Thoracic aorta (tissue), 2 donors: ENCODE measurements around the gene FAAP100. TPM values are rescaled to one million over a fixed set of nuclear protein-coding genes. Genes with fewer than 3 reads are reported as not detected.

Source experiments
- ATAC-seq: fragments of 150-250 bp; one replicate; pipeline ENCODE4 v1.8.0; 2017; ENCODE audit warnings: low read depth; ENCODE audit not compliant: insufficient number of reproducible peaks, low FRiP score
- DNase-seq: peaks from one replicate; pipeline ENCODE4 v3.0.0-alpha.2; 2020; ENCODE audit warnings: low spot score
- H3K27ac ChIP-seq, 2 donors: fragments of 200-600 bp; sonication (generic); 1 replicate in 1 of 2; 2 replicates in 1 of 2; pipeline ENCODE4 v1.5.1; 2016; ENCODE audit warnings: mild to moderate bottlenecking in 2 of 2, moderate library complexity in 2 of 2
- H3K27me3 ChIP-seq: fragments of 200-600 bp; sonication (generic); replicated peaks from 2 replicates; pipeline ENCODE4 v1.6.0; 2016; ENCODE audit warnings: mild to moderate bottlenecking; ENCODE audit not compliant: insufficient read depth
- H3K36me3 ChIP-seq: fragments of 200-600 bp; sonication (generic); one replicate; pipeline ENCODE4 v1.5.1; 2016
- H3K4me1 ChIP-seq, 2 donors: fragments of 200-600 bp; sonication (generic); 1 replicate in 1 of 2; 2 replicates in 1 of 2; pipeline versions ENCODE4 v1.5.1 to v1.6.0; 2016; ENCODE audit warnings: low read depth in 2 of 2, mild to moderate bottlenecking in 1 of 2; ENCODE audit not compliant: control insufficient read depth in 1 of 2
- H3K4me3 ChIP-seq: fragments of 200-600 bp; sonication (generic); 2 replicates; pipeline ENCODE4 v1.5.1; 2016; ENCODE audit warnings: mild to moderate bottlenecking
- H3K9me3 ChIP-seq: fragments of 200-600 bp; sonication (generic); 2 replicates; pipeline ENCODE4 v1.5.1; 2016
- total RNA-seq, 2 donors: library from RNA; depleted of rRNA; stranded (reverse); fragments of >200 nt; gene quantifications; one replicate each; pipeline versions ENCODE4 v1.1.0 to v1.2.3, GENCODE V29; 2016
- TF ChIP-seq, protein P1 (sequence below): fragments of 200-600 bp; sonication (generic); IDR thresholded peaks from one replicate; pipeline ENCODE4 v1.5.1; 2019; ENCODE audit warnings: antibody characterized with exemption

Gene FAAP100, protein sequence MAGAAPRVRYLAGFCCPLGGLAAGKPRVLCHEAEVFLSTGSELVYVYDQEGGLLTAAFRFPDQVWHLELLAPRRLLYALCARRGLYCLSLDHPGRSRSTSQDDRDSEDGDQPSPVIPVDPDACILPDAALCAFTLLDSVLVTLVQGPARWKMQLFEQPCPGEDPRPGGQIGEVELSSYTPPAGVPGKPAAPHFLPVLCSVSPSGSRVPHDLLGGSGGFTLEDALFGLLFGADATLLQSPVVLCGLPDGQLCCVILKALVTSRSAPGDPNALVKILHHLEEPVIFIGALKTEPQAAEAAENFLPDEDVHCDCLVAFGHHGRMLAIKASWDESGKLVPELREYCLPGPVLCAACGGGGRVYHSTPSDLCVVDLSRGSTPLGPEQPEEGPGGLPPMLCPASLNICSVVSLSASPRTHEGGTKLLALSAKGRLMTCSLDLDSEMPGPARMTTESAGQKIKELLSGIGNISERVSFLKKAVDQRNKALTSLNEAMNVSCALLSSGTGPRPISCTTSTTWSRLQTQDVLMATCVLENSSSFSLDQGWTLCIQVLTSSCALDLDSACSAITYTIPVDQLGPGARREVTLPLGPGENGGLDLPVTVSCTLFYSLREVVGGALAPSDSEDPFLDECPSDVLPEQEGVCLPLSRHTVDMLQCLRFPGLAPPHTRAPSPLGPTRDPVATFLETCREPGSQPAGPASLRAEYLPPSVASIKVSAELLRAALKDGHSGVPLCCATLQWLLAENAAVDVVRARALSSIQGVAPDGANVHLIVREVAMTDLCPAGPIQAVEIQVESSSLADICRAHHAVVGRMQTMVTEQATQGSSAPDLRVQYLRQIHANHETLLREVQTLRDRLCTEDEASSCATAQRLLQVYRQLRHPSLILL
- total RNA-seq = 10 to 100 TPM; 43.2 to 57.9 TPM

DNA sequence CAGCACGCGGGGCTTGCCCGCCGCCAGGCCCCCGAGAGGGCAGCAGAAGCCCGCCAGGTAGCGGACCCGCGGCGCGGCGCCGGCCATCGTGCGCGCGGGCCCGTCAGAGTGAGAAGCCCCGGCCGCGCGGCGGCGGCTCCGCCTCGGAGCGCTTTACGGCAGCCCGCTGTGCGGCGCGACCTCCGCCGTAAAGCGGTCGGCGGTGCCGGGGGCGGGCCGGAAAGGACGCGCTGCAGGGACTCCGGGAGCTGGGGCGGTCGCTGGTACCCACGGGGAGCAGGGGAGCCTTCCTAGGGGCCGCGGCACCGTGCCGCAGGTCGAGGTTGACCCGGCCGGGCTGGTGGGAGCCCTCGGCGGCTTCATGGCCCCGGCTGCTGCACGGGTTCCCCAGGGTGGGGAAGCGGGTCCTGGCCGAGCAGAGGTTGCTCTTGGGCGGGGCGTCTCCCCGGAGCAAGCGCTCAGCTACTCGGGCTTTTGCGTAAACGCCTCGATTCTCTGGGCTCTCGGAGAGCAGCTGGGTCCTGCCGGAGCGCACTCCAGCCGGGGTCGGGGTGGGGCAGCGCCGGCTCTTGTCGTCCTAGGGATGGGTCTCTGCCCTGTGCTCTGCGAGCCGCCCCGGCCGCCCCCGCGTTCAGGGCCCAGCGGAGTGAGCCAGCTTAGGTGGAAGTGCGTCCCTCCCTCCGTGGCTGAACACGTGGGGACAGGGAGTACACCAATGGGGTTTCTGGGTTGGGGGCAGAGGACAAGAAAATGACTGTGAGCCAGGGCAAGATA, at the start of gene FAAP100:
Gene FAAP100, minus strand, starts transcription at position 110 of the 774 bp plus-strand sequence. Its CDS starts 23 bp downstream, at position 87.
- Histone ChIP-seq H3K36me3 (peaks cover 21% of the 10 kb centered on the region), H3K27me3 (no peaks in the 10 kb centered on the region), H3K9me3 (no peaks in the 10 kb centered on the region), H3K4me1 (peaks cover 28 to 47% of the 10 kb centered on the region in 2 donors), H3K27ac (peak within 1 kb of the TSS; percentile 89 to 92), H3K4me3 (peak within 1 kb of the TSS; percentile 98)
- DNase-seq = no peak
- TF ChIP-seq, protein P1, sequence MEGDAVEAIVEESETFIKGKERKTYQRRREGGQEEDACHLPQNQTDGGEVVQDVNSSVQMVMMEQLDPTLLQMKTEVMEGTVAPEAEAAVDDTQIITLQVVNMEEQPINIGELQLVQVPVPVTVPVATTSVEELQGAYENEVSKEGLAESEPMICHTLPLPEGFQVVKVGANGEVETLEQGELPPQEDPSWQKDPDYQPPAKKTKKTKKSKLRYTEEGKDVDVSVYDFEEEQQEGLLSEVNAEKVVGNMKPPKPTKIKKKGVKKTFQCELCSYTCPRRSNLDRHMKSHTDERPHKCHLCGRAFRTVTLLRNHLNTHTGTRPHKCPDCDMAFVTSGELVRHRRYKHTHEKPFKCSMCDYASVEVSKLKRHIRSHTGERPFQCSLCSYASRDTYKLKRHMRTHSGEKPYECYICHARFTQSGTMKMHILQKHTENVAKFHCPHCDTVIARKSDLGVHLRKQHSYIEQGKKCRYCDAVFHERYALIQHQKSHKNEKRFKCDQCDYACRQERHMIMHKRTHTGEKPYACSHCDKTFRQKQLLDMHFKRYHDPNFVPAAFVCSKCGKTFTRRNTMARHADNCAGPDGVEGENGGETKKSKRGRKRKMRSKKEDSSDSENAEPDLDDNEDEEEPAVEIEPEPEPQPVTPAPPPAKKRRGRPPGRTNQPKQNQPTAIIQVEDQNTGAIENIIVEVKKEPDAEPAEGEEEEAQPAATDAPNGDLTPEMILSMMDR = no peak
- peak; percentile 48 for ATAC-seq

DNA sequence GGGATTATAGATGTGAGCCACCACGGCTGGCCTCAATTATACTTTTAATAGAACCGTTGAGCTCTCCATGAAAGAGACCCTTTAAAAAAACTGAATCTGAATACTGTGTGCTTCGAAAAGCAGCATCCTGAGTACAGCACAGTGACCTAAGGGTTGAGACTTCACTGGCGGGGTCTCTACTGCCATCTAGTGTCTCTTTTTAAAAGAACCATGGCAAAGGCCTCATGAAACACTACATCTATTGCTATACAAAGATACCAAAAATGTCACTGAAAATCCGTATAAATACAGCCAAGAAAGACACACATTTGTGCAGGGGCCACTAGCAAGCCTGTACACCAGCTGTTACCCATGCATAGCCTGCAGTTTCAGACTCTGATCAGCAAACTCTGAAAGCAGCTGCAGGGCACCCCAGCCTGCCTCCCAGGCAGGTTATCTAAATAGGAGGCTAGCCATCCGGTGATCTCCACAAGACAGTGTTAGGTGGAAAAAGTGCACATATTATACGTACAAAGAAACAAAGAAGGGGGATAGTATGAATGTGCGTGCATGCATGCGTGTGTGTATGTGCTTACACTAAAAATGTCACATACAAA, 49.5 kb upstream of the FAAP100 start:
- no peak overlapping the region for H3K27ac ChIP-seq
- no peak for ATAC-seq
- peaks cover 31% of the 10 kb centered on the region for H3K36me3 ChIP-seq
- no peak overlapping the region for H3K4me3 ChIP-seq
- no peaks in the 10 kb centered on the region for H3K9me3 ChIP-seq
- no peaks in the 10 kb centered on the region for H3K27me3 ChIP-seq
- TF ChIP-seq, protein P1 = peak; percentile 79
- no peak for DNase-seq
- H3K4me1 ChIP-seq = peaks cover 7 to 27% of the 10 kb centered on the region in 2 donors

DNA sequence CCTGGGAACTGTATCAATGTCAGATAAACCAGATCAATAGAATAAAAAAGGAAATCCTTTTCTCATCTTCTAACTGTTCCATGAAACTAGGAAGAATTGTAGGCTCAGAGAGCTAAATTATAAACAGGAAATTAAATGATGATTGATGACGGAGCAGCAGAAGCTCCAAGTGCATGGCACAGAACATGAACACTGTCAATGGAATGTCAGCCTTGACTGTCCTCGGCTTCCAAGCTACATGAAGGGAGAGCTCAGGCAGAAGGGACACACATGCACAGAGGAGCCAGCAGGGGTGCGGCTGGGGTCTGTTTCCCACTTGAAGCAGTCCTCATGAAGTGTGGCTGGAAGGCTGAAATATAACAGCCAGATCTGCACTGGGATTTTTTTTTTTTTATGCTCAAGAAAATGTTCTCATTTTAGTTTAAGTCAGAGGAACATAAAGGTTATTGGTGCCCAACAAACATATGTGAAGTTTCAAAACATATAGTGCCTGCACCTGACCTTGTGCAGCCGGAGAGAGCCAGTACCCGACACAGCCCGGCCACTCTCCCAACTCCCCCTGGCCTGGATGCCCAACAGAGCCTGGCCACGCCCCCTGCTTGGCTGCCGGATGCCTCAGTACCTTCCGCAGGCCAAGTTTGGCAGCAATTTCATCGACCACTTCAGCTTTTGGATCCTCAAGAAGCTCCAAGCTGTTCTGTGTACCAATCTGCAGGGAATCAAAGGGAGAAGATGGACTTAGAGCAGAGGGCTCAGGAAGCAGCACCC, 47.8 kb upstream of the FAAP100 start:
- Histone ChIP-seq H3K9me3 (no peaks in the 10 kb centered on the region), H3K4me3 (no peak overlapping the region), H3K4me1 (peaks cover 19 to 40% of the 10 kb centered on the region in 2 donors), H3K27ac (peak overlapping the region in 1 of 2 donors; percentile 46), H3K27me3 (no peaks in the 10 kb centered on the region), H3K36me3 (peaks cover 23% of the 10 kb centered on the region)
- ATAC-seq (no peak), DNase-seq (no peak)
- TF ChIP-seq, protein P1 = no peak

DNA sequence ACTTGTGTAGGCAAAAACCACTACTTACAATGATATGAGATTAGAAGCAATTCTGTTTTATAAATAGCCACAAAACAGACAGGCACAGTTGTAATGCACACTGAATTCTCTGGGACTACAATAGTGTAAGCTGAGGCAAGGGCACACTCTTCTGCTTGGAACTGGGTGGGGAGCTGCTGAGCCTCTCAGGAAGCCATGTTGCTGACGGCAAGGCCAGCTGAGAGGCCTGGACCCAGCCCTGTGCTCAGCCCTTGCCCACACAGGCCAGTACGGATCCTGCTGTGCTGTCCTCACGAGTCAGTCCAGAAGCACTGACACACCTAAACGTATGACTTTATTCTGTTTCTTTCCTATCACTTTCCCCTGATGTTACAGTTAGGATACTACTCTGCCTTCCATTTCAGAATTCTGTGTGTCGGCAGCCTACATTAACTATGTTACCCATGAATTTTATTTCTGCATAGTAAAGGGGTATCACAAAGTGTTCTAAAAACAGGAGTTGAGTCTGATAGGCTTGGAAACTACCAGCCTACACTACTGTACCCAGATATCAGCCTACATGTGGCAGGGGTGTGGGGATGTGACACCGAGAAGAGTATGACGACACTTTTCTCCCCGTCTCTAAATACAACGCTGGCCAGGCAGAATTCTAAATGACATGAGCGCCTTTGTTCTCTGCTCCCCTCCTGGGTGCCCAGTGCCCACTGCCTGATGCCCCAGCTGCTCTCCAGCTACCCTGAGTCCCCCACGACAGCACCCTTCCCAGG, 41.1 kb upstream of the FAAP100 start:
- Histone ChIP-seq H3K27ac (no peak overlapping the region), H3K36me3 (peaks cover 44% of the 10 kb centered on the region), H3K27me3 (no peaks in the 10 kb centered on the region), H3K4me1 (peaks cover 16 to 23% of the 10 kb centered on the region in 2 donors), H3K4me3 (no peak overlapping the region), H3K9me3 (no peaks in the 10 kb centered on the region)
- no peak for DNase-seq
- TF ChIP-seq, protein P1 = no peak
- ATAC-seq = no peak
